ENCODE measurements around the gene S1PR2. TPM values are rescaled to one million over a fixed set of nuclear protein-coding genes. Genes with fewer than 3 reads are reported as not detected.

The S1PR2 gene
- total RNA-seq, 1 experiment from 2014 or later, result 6.9 TPM

DNA sequence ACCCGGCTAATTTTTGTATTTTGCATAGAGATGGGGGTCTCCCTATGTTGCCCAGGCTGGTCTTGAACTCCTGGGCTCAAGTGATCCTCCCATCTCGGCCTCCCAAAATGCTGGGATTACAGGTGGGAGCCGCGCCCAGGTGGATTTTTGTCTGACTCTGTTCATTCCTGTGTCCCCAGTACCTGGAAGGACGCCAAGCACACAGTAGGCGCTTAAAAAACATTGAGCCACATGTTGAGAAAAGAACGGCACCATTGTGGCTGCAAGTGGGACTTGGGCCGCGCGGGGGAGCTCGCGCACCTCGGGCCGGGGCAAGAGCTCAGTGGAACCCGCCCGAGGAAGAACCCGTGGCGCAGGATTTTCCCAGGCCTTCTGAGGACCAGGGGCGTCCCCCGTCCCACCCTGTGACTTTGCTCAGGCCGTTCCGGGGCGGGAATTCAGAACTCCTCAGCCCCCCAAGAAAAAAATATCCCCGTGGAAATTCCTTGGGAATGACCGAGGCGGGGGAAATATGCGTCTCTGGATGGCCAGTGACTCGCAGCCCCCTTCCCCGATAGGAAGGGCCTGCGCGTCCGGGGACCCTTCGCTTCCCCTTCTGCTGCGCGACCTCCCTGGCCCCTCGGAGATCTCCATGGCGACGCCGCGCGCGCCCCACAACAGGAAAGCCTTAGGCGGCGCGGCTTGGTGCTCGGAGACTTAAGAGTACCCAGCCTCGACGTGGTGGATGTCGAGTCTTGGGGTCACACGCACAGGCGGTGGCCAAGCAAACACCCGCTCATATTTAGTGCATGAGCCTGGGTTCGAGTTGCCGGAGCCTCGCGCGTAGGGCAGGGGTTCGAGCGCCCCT, 38.4 kb upstream of the S1PR2 start:
- H2AFZ ChIP-seq, result peak overlapping the region; percentile 30; the same call in 1 of the 2 replicates
- H3K4me2 ChIP-seq, result peak overlapping the region; percentile 83
- no peaks in the 10 kb centered on the region for H3K27me3 ChIP-seq (ENCODE audit: insufficient read depth, low read depth)
- peaks cover 33% of the 10 kb centered on the region for H3F3A ChIP-seq (ENCODE audit: insufficient read depth, low read depth)
- H3K9me3 ChIP-seq (ENCODE audit: insufficient read depth, low read depth), result no peaks in the 10 kb centered on the region
- no peaks in the 10 kb centered on the region for H4K20me1 ChIP-seq (ENCODE audit: insufficient read depth)
- peak; percentile 62 to 83 for DNase-seq
- POLR2A ChIA-PET (ENCODE audit: unreplicated experiment), result interaction anchor here (0.6 to 1.2 kb wide), 5 partner anchors 13 to 271 kb away, joined by 3 to 7 read pairs (median 4); no protein-coding TSS in a partner anchor
- H3K4me3 ChIP-seq, result peak overlapping the region; percentile 64; the same call in 1 of the 2 replicates
- intact Hi-C loops (cut with micrococcal nuclease; ENCODE audit: unreplicated experiment), result loop anchor here (1.0 to 10.0 kb wide), 4 partner anchors 45 to 295 kb away; partner anchors contain the start of genes CDKN2D, KRI1 and RAVER1
- TF ChIP-seq EZH2 (IDR thresholded peaks at IDR 0.05; ENCODE audit: low read depth), result no peak
- TF ChIP-seq CTCF (conservative IDR thresholded peaks at IDR 0.05), result peak; percentile 100
- BruUV-seq (replicated peaks), result no TSS peak
- no peak overlapping the region for H3K27ac ChIP-seq
- H3K4me1 ChIP-seq (replicated peaks; ENCODE audit: insufficient read depth), result peaks cover 25% of the 10 kb centered on the region
- peaks cover 16% of the 10 kb centered on the region for H3K79me2 ChIP-seq (ENCODE audit: low read depth)
- H3K9me2 ChIP-seq (ENCODE audit: insufficient read depth), result no peaks in the 10 kb centered on the region
- no peaks in the 10 kb centered on the region for H3K36me3 ChIP-seq (ENCODE audit: low read depth)
- CTCF ChIA-PET, result interaction anchor here (0.5 to 1.6 kb wide), 9 partner anchors 10 to 125 kb away, joined by 3 to 11 read pairs (median 4); partner anchors contain the start of gene TYK2

GRCh38 chr19:10268071-10268470, 36.9 kb upstream of the S1PR2 start:
- Histone ChIP-seq H3F3A (ENCODE audit: insufficient read depth, low read depth) (peaks cover 27% of the 10 kb centered on the region), H3K36me3 (ENCODE audit: low read depth) (no peaks in the 10 kb centered on the region), H3K27ac (no peak overlapping the region), H4K20me1 (ENCODE audit: insufficient read depth) (no peaks in the 10 kb centered on the region), H3K4me2 (no peak overlapping the region), H3K4me1 (replicated peaks; ENCODE audit: insufficient read depth) (peaks cover 25% of the 10 kb centered on the region), H3K9me2 (ENCODE audit: insufficient read depth) (no peaks in the 10 kb centered on the region), H3K9me3 (ENCODE audit: insufficient read depth, low read depth) (no peaks in the 10 kb centered on the region), H3K27me3 (ENCODE audit: insufficient read depth, low read depth) (no peaks in the 10 kb centered on the region), H3K4me3 (no peak overlapping the region), H3K79me2 (ENCODE audit: low read depth) (peaks cover 16% of the 10 kb centered on the region), H2AFZ (no peak overlapping the region)
- TF ChIP-seq EZH2 (IDR thresholded peaks at IDR 0.05; ENCODE audit: low read depth) (no peak), CTCF (conservative IDR thresholded peaks at IDR 0.05) (no peak)
- ChIA-PET POLR2A (ENCODE audit: unreplicated experiment) (interaction anchor here (0.7 kb wide), 1 partner anchor 23 kb away, joined by 7 read pairs; no protein-coding TSS in a partner anchor), CTCF (interaction anchor here (0.6 to 1.6 kb wide), 2 partner anchors 123 to 132 kb away, joined by 4 read pairs; no protein-coding TSS in a partner anchor)
- intact Hi-C loops (cut with micrococcal nuclease; ENCODE audit: unreplicated experiment), result loop anchor here (2.0 to 10.0 kb wide), 2 partner anchors 47 to 297 kb away; partner anchors contain the start of genes CDKN2D and KRI1
- DNase-seq, result no peak
- no TSS peak for BruUV-seq (replicated peaks)

DNA sequence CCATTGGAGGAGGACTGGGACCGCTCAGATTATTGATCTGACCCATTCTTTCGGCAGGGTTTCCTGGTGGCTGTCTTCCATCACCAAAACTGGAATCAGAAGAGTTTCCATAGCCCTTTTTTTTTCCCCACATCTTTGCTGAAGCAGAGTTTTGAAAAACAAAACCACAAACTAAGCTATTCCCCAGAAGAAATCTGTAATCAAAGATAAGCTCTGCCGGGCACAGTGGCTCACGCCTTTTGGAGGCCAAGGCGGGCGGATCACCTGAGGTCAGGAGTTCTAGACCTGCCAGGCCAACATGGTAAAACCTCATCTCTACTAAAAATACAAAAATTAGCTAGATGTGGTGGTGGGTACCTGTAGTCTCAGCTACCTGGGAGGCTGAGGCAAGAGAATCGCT, 35.6 kb upstream of the S1PR2 start:
- Histone ChIP-seq H3K9me2 (ENCODE audit: insufficient read depth) (no peaks in the 10 kb centered on the region), H3K27me3 (ENCODE audit: insufficient read depth, low read depth) (no peaks in the 10 kb centered on the region), H3K27ac (no peak overlapping the region), H3F3A (ENCODE audit: insufficient read depth, low read depth) (peaks cover 21% of the 10 kb centered on the region), H3K9me3 (ENCODE audit: insufficient read depth, low read depth) (no peaks in the 10 kb centered on the region), H3K79me2 (ENCODE audit: low read depth) (peaks cover 5% of the 10 kb centered on the region; the same call in 1 of the 2 replicates), H3K36me3 (ENCODE audit: low read depth) (no peaks in the 10 kb centered on the region), H3K4me3 (no peak overlapping the region), H3K4me2 (no peak overlapping the region), H4K20me1 (ENCODE audit: insufficient read depth) (no peaks in the 10 kb centered on the region), H3K4me1 (replicated peaks; ENCODE audit: insufficient read depth) (peaks cover 19% of the 10 kb centered on the region), H2AFZ (no peak overlapping the region)
- intact Hi-C loops (cut with micrococcal nuclease; ENCODE audit: unreplicated experiment), result loop anchor here (10.0 kb wide), 1 partner anchor 298 kb away; the partner anchor contains the start of genes CDKN2D and KRI1
- DNase-seq, result no peak
- no peak for TF ChIP-seq EZH2 (IDR thresholded peaks at IDR 0.05; ENCODE audit: low read depth)
- no peak for TF ChIP-seq CTCF (conservative IDR thresholded peaks at IDR 0.05)
- no TSS peak for BruUV-seq (replicated peaks)
- ChIA-PET CTCF (interaction anchor here (0.6 to 1.6 kb wide), 4 partner anchors 49 to 146 kb away, joined by 3 to 5 read pairs (median 4); partner anchors contain the start of gene FDX2), POLR2A (ENCODE audit: unreplicated experiment) (no interaction called here)

Measured in PC-9 (cell line).